Measurements from ENCODE around the gene BBIP1.
"Not testable (repeated sequence)": the region's sequence is repeated elsewhere in the genome, so short reads cannot be mapped to it uniquely, and the experiment has no call there.

BBIP1 gene

GRCh38 chr10:110868981-110869380 is 50.0 kb downstream of the BBIP1 start:
- no peak for TF ChIP-seq CTCF (IDR thresholded peaks at IDR 0.05; ENCODE audit: low read depth, low read length)
- peaks cover 16% of the 10 kb centered on the region for H3K4me1 ChIP-seq
- no peaks in the 10 kb centered on the region for H3K9me3 ChIP-seq
- no peaks in the 10 kb centered on the region for H3K27me3 ChIP-seq
- H3K36me3 ChIP-seq, result no peaks in the 10 kb centered on the region
- DNase-seq, result no peak
- no peak overlapping the region for H3K4me3 ChIP-seq (ENCODE audit: low read depth, low read length)

DNA sequence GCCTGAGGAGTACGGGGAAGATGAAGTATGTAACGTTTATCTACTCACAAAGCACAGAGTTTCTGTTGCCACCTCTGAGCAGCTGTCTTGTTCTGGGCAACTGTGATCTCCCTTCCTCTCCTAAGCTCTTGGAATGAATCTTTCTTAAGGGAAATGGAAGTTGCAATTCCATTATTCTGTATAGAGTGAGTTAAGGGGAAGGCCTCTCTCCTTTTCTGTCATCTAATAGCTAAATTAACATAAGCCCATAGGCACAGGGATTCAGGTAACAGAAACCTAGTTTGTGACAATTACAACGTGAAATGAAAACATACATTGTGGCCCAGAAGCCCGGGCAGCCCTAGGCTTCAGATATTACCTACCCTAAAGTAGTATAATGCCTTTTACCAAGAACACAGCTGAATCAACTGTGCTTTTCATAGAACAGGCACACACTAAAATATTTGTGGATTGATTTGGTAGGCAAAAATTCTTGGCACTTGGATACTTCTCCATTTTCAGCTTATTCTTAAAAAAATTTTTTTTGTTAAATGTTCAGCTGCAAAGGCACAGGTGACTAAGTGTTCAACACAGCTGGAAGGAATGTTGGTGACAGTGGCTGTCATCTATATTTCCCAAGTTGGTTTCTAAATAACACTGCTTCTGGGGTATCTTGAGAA is 51.0 kb downstream of the BBIP1 start:
- no peak overlapping the region for H3K4me3 ChIP-seq (ENCODE audit: low read depth, low read length)
- DNase-seq, result no peak
- H3K36me3 ChIP-seq, result no peaks in the 10 kb centered on the region
- TF ChIP-seq CTCF (IDR thresholded peaks at IDR 0.05; ENCODE audit: low read depth, low read length), result no peak
- peaks cover 16% of the 10 kb centered on the region for H3K4me1 ChIP-seq
- no peaks in the 10 kb centered on the region for H3K9me3 ChIP-seq
- H3K27me3 ChIP-seq, result no peaks in the 10 kb centered on the region

DNA sequence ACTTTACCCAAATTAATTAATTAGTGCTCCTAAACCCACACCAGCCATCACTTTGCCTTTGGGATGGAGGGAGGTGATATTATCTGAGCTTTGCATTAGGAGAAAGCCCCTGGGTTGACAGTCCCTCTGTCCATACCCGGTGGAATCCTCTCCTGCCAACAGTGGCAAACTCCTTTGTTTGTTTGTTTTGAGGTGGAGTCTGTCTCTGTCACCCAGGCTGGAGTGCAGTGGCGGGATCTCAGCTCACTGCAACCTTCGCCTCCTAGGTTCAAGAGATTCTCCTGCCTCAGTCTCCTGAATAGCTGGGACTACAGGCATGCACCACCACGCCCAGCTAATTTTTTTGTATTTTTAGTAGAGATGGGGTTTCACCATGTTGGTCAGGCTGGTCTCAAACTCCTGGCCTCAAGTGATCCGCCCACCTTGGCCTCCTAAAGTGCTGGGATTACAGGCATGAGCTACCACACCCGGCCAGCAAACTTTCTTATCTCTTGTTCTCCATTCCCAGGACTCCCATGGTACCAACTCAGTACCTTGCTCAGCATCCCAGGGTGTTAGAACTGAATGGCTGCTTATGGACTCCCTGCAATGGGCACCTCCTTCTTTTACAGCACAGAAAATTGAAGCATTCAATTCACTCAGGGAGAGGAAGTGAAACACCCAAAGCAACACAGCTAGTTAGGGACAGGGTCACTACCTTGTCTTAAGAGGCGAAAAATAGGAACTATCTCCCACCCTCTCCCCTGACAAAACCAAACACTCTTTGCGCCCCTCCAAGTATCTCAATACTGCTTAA is 51.8 kb downstream of the BBIP1 start:
- H3K27me3 ChIP-seq; H3K4me3 ChIP-seq (ENCODE audit: low read depth, low read length); DNase-seq; H3K36me3 ChIP-seq; H3K9me3 ChIP-seq: not testable (repeated sequence)
- H3K4me1 ChIP-seq, result peaks cover 16% of the 10 kb centered on the region

DNA sequence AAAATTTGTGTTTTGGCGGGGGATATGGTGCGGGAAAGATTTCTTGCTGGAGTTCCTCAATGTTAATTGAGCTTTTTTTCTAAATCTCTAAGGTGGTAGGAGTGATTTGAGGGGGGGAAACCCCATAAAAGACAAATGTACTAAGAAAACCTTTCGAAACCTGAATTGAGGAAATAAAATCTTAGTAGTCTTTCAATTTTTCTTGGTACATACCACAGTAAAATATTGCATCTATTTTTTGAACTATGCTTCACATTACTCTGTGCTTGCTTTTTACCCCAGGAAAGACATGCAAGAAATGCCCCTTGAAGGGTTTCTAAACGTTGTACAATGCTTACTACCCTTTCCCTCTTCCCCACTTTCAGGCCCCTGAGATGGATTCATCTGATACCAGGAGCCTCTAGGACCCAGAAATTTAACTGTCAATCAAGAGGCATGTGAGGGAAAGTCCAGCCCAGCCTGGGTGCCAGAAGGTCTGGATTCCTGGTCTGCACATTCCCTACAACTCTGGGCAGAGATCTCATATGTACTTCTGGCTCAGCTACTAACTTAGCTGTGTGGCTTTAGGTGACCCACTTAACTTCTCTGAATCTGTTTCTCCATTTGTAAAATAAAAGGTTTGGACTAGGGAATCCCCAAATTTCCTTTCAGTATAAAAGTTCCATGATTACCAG is 53.0 kb downstream of the BBIP1 start:
- no peak for TF ChIP-seq CTCF (IDR thresholded peaks at IDR 0.05; ENCODE audit: low read depth, low read length)
- peaks cover 12% of the 10 kb centered on the region for H3K4me1 ChIP-seq
- H3K27me3 ChIP-seq, result no peaks in the 10 kb centered on the region
- no peak overlapping the region for H3K4me3 ChIP-seq (ENCODE audit: low read depth, low read length)
- H3K36me3 ChIP-seq, result no peaks in the 10 kb centered on the region
- no peak for DNase-seq
- no peaks in the 10 kb centered on the region for H3K9me3 ChIP-seq

GRCh38 chr10:110865186-110865808 is 53.7 kb downstream of the BBIP1 start:
- DNase-seq, result no peak
- H3K9me3 ChIP-seq, result no peaks in the 10 kb centered on the region
- no peaks in the 10 kb centered on the region for H3K36me3 ChIP-seq
- TF ChIP-seq CTCF (IDR thresholded peaks at IDR 0.05; ENCODE audit: low read depth, low read length), result no peak
- peaks cover 8% of the 10 kb centered on the region; the same call in 1 of the 2 replicates for H3K4me1 ChIP-seq
- no peak overlapping the region for H3K4me3 ChIP-seq (ENCODE audit: low read depth, low read length)
- H3K27me3 ChIP-seq, result no peaks in the 10 kb centered on the region

GRCh38 chr10:110864662-110865140 is 54.3 kb downstream of the BBIP1 start:
- Histone ChIP-seq H3K36me3 (no peaks in the 10 kb centered on the region), H3K9me3 (no peaks in the 10 kb centered on the region), H3K4me1 (peaks cover 12% of the 10 kb centered on the region), H3K4me3 (ENCODE audit: low read depth, low read length) (no peak overlapping the region), H3K27me3 (no peaks in the 10 kb centered on the region)
- no peak for DNase-seq
- TF ChIP-seq CTCF (IDR thresholded peaks at IDR 0.05; ENCODE audit: low read depth, low read length), result no peak

All from BE2C (cell line).